Aorta (tissue), 5 donors: Measurements from ENCODE around the gene ECHDC3. TPM values are rescaled to one million over a fixed set of nuclear protein-coding genes. Genes with fewer than 3 reads are reported as not detected.

Experiments
- ATAC-seq: fragments of 200-7000 bp; cut with Tn5 transposase; one replicate; pipeline ENCODE4 v1.9.1; 2022; ENCODE audit warnings: moderate library complexity; ENCODE audit not compliant: low FRiP score
- DNase-seq, 2 donors: peaks; one replicate each; pipeline ENCODE4 v3.0.0-alpha.2; 2020
- H3K27ac ChIP-seq, 2 donors: one replicate each; pipeline ENCODE4 v1.5.1; 2013; ENCODE audit warnings: low read length in 2 of 2, mild to moderate bottlenecking in 2 of 2, moderate library complexity in 2 of 2, control low read depth in 1 of 2, inconsistent platforms in 1 of 2, low read depth in 1 of 2
- H3K27me3 ChIP-seq, 2 donors: one replicate each; pipeline ENCODE4 v1.6.1; 2013; ENCODE audit warnings: control low read depth in 1 of 2, low read length in 1 of 2, mild to moderate bottlenecking in 1 of 2, moderate library complexity in 1 of 2; ENCODE audit not compliant: insufficient read depth in 2 of 2, control insufficient read depth in 1 of 2
- H3K36me3 ChIP-seq, 2 donors: one replicate each; pipeline ENCODE4 v1.6.1; 2013; ENCODE audit warnings: control low read depth in 1 of 2, low read length in 1 of 2, mild to moderate bottlenecking in 1 of 2; ENCODE audit not compliant: insufficient read depth in 2 of 2, control insufficient read depth in 1 of 2
- H3K4me1 ChIP-seq, 2 donors: one replicate each; pipeline ENCODE4 v1.6.1; 2013; ENCODE audit warnings: low read length in 2 of 2, control low read depth in 1 of 2, mild to moderate bottlenecking in 1 of 2, moderate library complexity in 1 of 2; ENCODE audit not compliant: insufficient read depth in 2 of 2, control insufficient read depth in 1 of 2
- H3K4me3 ChIP-seq, 2 donors: one replicate each; pipeline ENCODE4 v1.5.1; 2013; ENCODE audit warnings: low read length in 2 of 2, control low read depth in 1 of 2, mild to moderate bottlenecking in 1 of 2
- H3K9me3 ChIP-seq: one replicate; pipeline ENCODE4 v1.6.1; 2013; ENCODE audit warnings: mild to moderate bottlenecking, low read length; ENCODE audit not compliant: control insufficient read depth
- WGBS, 2 donors: extraction: QIAGEN DNeasy Blood & Tissue Kit; methylation state at CpG; one replicate each; pipeline ENCODE4 v1.1.7; 2013; 5-methylcytosine and 5-hydroxymethylcytosine counted together
- intact Hi-C, 2 donors: fragments of 100-400 bp; cut with DNase I; formaldehyde crosslinking; loops; one replicate each; pipeline versions ENCODE4 v1.14.2 to v1.15.0; 2022
- polyA plus RNA-seq, 2 donors: library from polyadenylated mRNA; stranded (reverse); fragments of 200-250 nt; gene quantifications; one replicate each; pipeline ENCODE4 v1.2.3, GENCODE V29; 2013
- total RNA-seq, 2 donors: library from RNA; stranded (reverse); fragmentation: NEBNext Ultra II Directional; extraction: Animal tissue kit (Norgen Biotek cat#: 25700); gene quantifications; one replicate each; pipeline ENCODE4 v1.2.1, GENCODE V29; 2021
- donor health status: healthy with polysubstance abuse.
- donor health status: Bipolar disorder and iron deficiency.
- donor health status: DM: no; HTN: no; CAD: no.
- donor health status: DM: no; HTN: no; CAD: no.
- donor health status: DM: yes; HTN: yes; CAD: no.

Gene ECHDC3
- total and polyA plus RNA-seq, 4 donors = 6.0 to 10.1 (median 8.5) TPM

DNA sequence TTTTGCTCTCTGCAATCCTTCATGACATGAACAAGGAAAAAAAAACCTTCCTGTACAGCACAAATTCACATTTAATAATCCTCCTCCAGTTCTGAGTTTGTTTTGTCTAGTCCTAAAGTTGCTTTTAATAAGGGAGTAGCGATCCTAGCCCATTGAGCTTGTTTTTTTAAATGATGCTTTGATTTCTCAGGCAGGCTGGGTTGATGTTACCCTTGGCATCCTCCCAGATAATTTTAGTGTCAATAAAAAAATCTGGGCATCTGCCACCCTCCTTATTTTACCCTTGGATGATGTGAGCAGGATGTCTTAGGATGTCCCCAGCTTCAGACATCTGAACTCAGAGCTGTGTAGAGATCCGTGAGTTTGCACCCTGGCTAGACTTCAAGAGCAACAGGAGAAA, 47.1 kb downstream of the ECHDC3 start:
- DNase-seq (no peak), ATAC-seq (no peak)
- H3K27ac ChIP-seq = no peak overlapping the region
- 6 to 7% methylated on average over 2 of the region's 2 CpGs for WGBS, 2 donors
- H3K27me3 ChIP-seq = no peaks in the 10 kb centered on the region
- H3K36me3 ChIP-seq = no peaks in the 10 kb centered on the region
- intact Hi-C loops = loop anchor here in 1 of 2 donors (10.0 kb wide), 1 partner anchor 195 kb away; no protein-coding TSS in a partner anchor
- H3K4me3 ChIP-seq = no peak overlapping the region
- H3K4me1 ChIP-seq = no peaks in the 10 kb centered on the region
- no peaks in the 10 kb centered on the region for H3K9me3 ChIP-seq

DNA sequence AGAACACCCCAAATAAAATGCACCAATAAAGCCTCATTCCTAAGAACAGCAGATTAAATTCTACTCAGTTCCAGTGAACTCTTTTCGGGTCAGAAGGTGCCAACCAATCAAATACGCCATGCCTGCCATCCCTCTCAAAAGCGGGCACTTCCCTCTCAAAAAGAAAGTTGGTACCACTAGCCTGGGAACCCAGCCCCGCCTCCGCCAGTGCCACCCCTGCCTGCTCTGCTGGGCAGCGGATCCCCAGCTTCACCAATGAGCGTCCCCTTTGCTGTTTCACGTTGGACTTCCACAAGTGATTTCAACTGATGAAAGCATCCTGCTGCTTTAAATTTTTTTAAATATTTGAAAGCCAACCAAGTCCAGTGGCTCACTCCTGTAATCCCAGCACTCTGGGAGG, 47.8 kb downstream of the ECHDC3 start:
- 71 to 76% methylated on average over 8 of the region's 8 CpGs for WGBS, 2 donors
- ATAC-seq = no peak
- intact Hi-C loops = loop anchor here in 1 of 2 donors (10.0 kb wide), 1 partner anchor 195 kb away; no protein-coding TSS in a partner anchor

DNA sequence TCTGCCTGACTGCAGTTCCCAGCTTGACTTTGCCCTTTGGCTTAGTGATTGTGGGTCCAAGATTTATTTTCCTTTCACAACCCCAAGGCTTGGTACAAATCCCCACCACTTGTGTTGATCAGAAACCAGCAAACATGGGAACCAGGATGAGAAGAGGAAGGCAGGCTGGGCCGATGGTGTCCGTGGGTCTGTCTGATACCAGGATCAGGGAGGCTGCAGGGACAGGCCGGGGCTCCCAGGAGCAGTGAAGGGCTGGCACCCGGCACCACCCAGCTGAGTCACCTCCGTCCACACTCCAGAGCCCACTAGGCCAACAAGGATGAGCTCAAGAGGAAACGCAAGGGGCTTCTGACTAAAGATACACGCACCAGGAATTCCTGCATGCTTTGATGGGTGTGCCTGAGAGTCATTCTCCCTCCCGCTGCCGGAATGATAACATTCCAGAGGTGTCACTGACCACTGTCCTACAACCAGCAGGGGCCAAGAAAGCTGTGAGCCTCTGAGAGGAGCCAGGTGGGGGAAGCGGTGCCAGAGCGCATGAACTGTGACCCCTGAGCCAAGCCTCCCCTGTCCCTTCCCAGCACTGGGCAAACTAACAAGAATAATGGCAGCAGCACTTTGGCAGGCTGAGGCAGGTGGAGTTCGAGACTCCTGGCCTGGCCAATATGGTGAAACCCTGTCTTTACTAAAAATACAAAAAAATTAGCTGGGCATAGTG, 51.7 kb downstream of the ECHDC3 start:
- no peaks in the 10 kb centered on the region for H3K4me1 ChIP-seq
- no peaks in the 10 kb centered on the region for H3K36me3 ChIP-seq
- WGBS, 2 donors = 89 to 90% methylated on average over 12 of the region's 12 CpGs
- H3K4me3 ChIP-seq = no peak overlapping the region
- DNase-seq = peak in 1 of 2 donors; percentile 50
- no peak overlapping the region for H3K27ac ChIP-seq
- H3K27me3 ChIP-seq = no peaks in the 10 kb centered on the region
- H3K9me3 ChIP-seq = no peaks in the 10 kb centered on the region
- intact Hi-C loops = no loop called here
- ATAC-seq = no peak

More for the DNA sequence above, 47.8 kb downstream of the ECHDC3 start:
- Histone ChIP-seq H3K4me3 (no peak overlapping the region), H3K27ac (no peak overlapping the region), H3K27me3 (no peaks in the 10 kb centered on the region), H3K36me3 (no peaks in the 10 kb centered on the region), H3K4me1 (no peaks in the 10 kb centered on the region), H3K9me3 (no peaks in the 10 kb centered on the region)
- DNase-seq = peak in 1 of 2 donors; percentile 48

DNA sequence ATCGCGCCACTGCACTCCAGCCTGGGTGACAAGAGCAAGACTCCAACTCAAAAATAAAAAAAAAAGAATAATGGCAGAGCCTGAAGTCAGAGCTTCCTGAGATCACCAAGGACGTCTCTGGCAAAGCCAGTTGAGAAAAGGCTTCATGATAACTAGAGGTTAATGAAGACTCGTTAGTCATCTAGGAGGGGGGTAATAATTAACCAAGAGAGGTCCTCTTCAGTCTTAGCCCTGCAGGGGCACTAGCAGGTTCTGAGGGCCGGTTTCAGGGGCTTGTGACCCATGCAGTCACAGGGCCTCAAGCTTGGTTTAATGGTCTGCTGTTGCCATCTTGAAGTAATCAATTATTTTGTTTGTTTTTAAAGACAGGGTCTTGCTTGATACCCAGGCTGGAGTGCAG, 52.4 kb downstream of the ECHDC3 start:
- ATAC-seq = no peak
- intact Hi-C loops = no loop called here

DNA sequence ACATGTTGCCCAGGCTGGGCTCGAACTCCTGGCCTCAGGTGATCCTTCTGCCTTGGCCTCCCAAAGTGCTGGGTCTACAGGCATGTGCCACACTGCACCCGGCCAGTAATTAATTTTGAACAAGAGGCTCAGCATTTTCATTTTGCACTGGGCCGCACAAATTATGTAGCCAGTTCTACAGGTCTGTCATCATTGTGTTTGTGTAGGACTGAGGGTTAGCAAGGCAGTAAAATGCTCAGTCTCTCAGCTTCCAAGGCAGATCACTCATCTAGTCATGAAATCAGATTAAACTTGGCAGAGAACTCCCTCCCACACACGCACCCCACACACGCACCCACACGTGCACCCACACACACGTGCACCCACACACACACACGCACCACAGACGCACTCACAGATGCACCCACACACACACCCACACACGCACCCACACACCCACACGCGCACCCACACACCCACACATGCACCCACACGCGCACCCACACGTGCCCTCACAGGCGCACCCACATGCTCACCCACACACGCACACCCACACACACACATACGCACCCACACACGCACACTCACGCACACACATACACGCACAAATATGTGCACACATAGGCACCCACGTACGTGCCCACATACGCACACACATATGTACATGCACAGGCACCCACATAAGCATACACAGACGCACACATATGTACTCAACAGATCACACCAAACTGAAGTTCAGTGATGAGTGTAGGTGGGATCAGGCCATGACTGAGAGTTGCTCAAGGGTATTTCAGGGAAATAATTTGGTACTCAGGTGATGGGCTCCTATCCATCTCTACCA, 53.1 kb downstream of the ECHDC3 start:
- H3K4me3 ChIP-seq = no peak overlapping the region
- ATAC-seq = no peak
- intact Hi-C loops = no loop called here
- no peaks in the 10 kb centered on the region for H3K27me3 ChIP-seq
- 87 to 89% methylated on average over 25 of the region's 25 CpGs for WGBS, 2 donors
- H3K27ac ChIP-seq = no peak overlapping the region
- H3K36me3 ChIP-seq = no peaks in the 10 kb centered on the region
- peak in 1 of 2 donors; percentile 61 for DNase-seq
- H3K9me3 ChIP-seq = no peaks in the 10 kb centered on the region
- H3K4me1 ChIP-seq = no peaks in the 10 kb centered on the region

More for the DNA sequence above, 52.4 kb downstream of the ECHDC3 start:
- H3K27me3 ChIP-seq = no peaks in the 10 kb centered on the region
- peak in 1 of 2 donors; percentile 35 for DNase-seq
- H3K4me1 ChIP-seq = no peaks in the 10 kb centered on the region
- no peak overlapping the region for H3K27ac ChIP-seq
- H3K36me3 ChIP-seq = no peaks in the 10 kb centered on the region
- H3K9me3 ChIP-seq = no peaks in the 10 kb centered on the region
- WGBS, 2 donors = 95% methylated on average over 5 of the region's 5 CpGs
- H3K4me3 ChIP-seq = no peak overlapping the region

DNA sequence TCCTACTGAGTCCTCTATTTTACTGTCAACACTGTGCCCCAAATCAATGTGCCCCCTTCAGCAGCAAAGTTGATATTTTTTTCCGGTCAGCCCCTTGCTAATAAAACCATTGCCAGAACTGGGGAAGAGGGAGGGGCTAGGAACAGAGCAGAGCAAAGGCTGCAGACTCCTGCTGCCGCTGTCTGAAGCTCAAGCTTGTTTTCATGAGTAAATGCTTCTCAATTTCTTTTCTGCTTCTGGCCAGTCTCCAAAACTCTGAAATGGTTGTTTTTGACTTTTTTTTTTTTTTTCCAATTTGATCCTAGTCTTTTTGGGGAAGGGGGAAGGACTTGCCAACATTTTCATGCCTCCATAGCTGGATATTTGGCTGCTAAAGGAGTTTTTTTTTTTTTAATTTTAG, 54.3 kb downstream of the ECHDC3 start:
- Histone ChIP-seq H3K9me3 (no peaks in the 10 kb centered on the region), H3K4me3 (no peak overlapping the region), H3K27me3 (no peaks in the 10 kb centered on the region), H3K36me3 (no peaks in the 10 kb centered on the region), H3K27ac (no peak overlapping the region), H3K4me1 (no peaks in the 10 kb centered on the region)
- no peak for ATAC-seq
- intact Hi-C loops = no loop called here
- peak in 1 of 2 donors; percentile 7 for DNase-seq
- WGBS, 2 donors = 40 to 57% methylated on average over 2 of the region's 2 CpGs

DNA sequence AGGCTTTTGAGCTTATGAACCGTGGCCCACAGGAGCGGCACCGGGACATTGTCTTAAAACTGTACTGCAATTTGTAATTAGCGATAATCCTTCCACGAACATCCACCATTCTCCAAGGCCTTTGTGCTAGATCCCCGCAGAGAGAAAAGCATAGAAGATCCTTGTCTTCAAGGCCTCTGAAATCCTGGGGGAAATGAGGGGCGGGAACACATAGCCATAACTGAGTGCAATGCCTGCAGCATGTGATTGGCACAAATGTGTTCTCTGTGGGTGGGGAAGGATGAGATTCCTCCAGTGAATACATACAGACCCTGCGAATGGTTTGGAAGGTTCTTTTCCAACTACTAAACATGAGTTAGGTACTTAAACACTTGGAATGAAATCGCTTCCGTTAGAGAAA, 55.1 kb downstream of the ECHDC3 start:
- H3K27me3 ChIP-seq = no peaks in the 10 kb centered on the region
- no peak for ATAC-seq
- peak in 1 of 2 donors; percentile 7 for DNase-seq
- 94 to 96% methylated on average over 10 of the region's 10 CpGs for WGBS, 2 donors
- no peak overlapping the region for H3K4me3 ChIP-seq
- no peak overlapping the region for H3K27ac ChIP-seq
- no peaks in the 10 kb centered on the region for H3K4me1 ChIP-seq
- no peaks in the 10 kb centered on the region for H3K36me3 ChIP-seq
- H3K9me3 ChIP-seq = no peaks in the 10 kb centered on the region
- intact Hi-C loops = no loop called here

DNA sequence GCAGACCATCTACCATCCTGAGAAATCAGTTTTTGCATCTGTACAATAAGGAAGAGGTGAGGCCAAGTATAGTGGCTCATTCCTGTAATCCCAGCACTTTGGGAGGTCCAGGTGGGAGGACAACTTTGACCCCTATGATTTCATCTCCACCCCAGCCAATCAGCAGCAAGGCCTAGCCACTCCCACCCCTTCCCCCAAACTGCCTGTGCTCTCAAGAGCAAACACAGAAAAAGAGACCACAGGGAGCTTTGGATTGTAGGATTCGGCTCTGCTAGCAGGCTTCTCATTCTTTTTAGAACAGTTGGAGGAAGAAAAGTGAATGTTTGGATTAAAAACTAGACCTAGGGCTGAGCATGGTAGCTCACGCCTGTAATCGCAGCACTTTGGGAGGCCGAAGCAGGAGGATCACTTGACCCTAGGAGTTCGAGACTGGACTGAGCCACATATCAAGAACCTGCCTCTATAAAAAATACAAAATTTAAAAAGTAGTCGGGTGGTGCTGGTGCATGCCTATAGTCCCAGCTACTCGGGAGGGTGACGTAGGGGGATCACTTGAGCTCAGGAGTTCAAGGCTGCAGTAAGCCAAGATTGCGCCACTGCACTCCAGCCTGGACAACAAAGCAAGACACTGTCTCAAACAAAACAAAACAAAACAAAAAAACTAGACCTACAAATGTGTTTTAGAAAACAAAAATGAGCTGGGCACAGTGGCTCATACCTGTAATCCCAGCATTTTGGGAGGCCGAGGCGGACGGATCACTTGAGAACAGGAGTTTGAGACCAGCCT, 55.9 kb downstream of the ECHDC3 start:
- Histone ChIP-seq H3K9me3 (no peaks in the 10 kb centered on the region), H3K27me3 (no peaks in the 10 kb centered on the region), H3K4me1 (no peaks in the 10 kb centered on the region), H3K4me3 (no peak overlapping the region), H3K27ac (no peak overlapping the region), H3K36me3 (no peaks in the 10 kb centered on the region)
- WGBS, 2 donors = 88 to 93% methylated on average over 12 of the region's 12 CpGs
- DNase-seq (peak in 1 of 2 donors; percentile 30), ATAC-seq (no peak)
- intact Hi-C loops = no loop called here
